Activated CD4-positive, alpha-beta T cell treated with anti-CD3 and anti-CD28 coated beads, Interleukin-2, amount 10 ng/mL, durations not matched to agents 7 days and 5 days (primary cell): ENCODE results near the gene RYR1. TPM values are rescaled to one million over a fixed set of nuclear protein-coding genes. Genes with fewer than 3 reads are reported as not detected.
A peak's percentile ranks its signal among the peaks of the same experiment; 100 is the strongest.

Experiments
- CTCF ChIA-PET: fragments of 350-600 bp; sonication (Branson Sonifier 250); formaldehyde crosslinking; loops from one replicate; lab custom pipeline; 2021; ENCODE audit warnings: antibody characterized with exemption; lab: Charles Lee
- POLR2A ChIA-PET: fragments of 350-600 bp; sonication (Branson Sonifier 250); formaldehyde crosslinking; loops from one replicate; lab custom pipeline; 2021; ENCODE audit warnings: antibody characterized with exemption; lab: Charles Lee
- DNase-seq: peaks from one replicate; pipeline ENCODE4 v3.0.0-alpha.2; 2020
- H3K27ac Mint-ChIP-seq: one replicate; pipeline ENCODE4 v1.8.0; 2021; ENCODE audit warnings: mild to moderate bottlenecking, moderate library complexity, mixed read lengths
- H3K27me3 Mint-ChIP-seq: one replicate; pipeline ENCODE4 v1.8.0; 2021; ENCODE audit warnings: mixed read lengths
- H3K36me3 Mint-ChIP-seq: one replicate; pipeline ENCODE4 v1.8.0; 2021; ENCODE audit warnings: low read depth, mixed read lengths
- H3K4me1 Mint-ChIP-seq: one replicate; pipeline ENCODE4 v1.8.0; 2021; ENCODE audit warnings: mixed read lengths
- H3K4me3 Mint-ChIP-seq: one replicate; pipeline ENCODE4 v1.8.0; 2021; ENCODE audit warnings: mild to moderate bottlenecking, moderate library complexity, mixed read lengths
- H3K9me3 Mint-ChIP-seq: one replicate; pipeline ENCODE4 v1.8.0; 2021; ENCODE audit warnings: mixed read lengths
- total RNA-seq, 2 experiments: library from RNA; stranded (reverse); gene quantifications; one replicate each; pipeline ENCODE4 v1.2.3, GENCODE V29; 2021

RYR1 gene
- total RNA-seq, 2 experiments from 2014 or later, result 0.79 to 1.0 TPM

DNA sequence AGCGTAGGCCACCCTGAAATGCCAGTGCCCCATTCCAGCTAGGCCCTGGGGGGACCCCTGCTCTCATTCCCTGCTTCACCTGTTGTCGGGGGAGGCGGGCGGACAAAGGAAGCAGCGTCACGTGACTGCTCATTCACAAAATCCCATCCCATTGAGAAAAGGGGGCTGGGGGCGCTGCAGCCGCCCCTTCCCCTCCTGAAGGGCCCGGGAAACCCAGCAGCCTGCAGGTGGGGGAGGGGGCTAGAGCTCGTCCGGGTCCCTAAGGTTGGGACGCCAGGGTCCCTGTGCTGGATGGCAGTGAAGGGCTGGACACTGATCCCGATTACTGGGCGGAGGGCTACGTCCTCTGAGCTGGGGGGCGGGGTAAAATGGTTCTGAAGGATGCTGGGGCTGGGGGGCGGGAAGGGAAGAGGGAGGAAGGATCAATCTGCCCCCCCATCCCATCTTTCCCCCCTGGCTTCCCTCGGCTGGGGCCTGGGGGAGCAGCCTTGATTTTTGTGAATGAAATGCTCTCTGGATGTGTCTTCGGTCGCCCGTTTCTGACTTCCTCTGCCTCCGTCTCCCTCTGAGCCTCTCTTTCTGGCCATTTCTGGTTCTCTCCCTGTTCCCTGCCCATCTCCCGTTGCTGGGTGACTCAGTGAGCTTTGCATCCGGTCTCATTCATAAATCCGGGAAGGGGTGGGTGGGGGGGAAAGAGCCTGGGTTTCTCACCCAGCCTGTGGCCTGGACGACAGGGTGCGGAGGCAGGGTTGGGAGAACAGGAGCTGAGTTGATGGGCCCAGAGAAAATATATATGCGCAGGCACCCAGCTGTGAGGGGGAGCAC is 44.2 kb upstream of the RYR1 start:
- no peak for DNase-seq
- Mint-ChIP-seq H3K4me3 (no peak overlapping the region), H3K27me3 (peaks cover 40% of the 10 kb centered on the region), H3K36me3 (peaks cover 3% of the 10 kb centered on the region), H3K4me1 (peaks cover 18% of the 10 kb centered on the region), H3K9me3 (no peaks in the 10 kb centered on the region), H3K27ac (no peak overlapping the region)
- ChIA-PET POLR2A (no interaction called here), CTCF (interaction anchor here (1.1 to 5.6 kb wide), 3 partner anchors 14 to 541 kb away, joined by 3 to 40 read pairs (median 27); partner anchors contain the start of genes FAM98C, MRPS12 and SARS2)

GRCh38 chr19:38389957-38390924 is 43.2 kb upstream of the RYR1 start:
- CTCF ChIA-PET, result interaction anchor here (1.1 to 5.6 kb wide), 2 partner anchors 13 to 541 kb away, joined by 3 to 40 read pairs; partner anchors contain the start of genes FAM98C, MRPS12 and SARS2
- Mint-ChIP-seq H3K4me3 (no peak overlapping the region), H3K9me3 (no peaks in the 10 kb centered on the region), H3K4me1 (peaks cover 24% of the 10 kb centered on the region), H3K36me3 (peaks cover 3% of the 10 kb centered on the region), H3K27ac (no peak overlapping the region), H3K27me3 (peaks cover 42% of the 10 kb centered on the region)
- POLR2A ChIA-PET, result interaction anchor here (0.5 kb wide), 1 partner anchor 367 kb away, joined by 3 read pairs; no protein-coding TSS in a partner anchor
- no peak for DNase-seq

DNA sequence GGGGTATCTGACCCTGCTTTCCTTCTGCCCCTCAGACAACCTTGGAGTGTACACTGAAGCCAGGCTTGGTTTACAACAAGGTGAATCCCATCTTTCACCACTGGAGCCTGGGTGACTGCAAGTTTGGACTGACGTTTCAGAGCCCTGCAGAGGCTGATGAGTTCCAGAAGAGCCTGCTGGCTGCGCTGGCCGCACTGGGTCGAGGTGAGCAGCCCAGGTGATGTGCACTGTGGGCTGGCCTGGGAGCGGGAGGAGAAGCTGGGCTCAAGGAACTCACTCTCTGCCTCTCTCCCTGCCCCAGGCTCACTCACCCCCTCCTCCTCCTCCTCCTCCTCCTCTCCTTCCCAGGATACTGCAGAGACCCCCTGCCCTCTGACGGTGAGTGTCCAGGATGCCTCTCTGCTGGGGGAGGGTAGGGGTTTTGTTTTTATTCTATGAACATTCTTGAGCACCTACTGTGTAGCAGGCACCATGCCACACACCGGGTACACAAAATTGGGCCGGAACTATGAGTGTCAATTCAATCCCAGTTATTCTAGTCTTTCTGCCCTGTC is 41.5 kb upstream of the RYR1 start:
- Mint-ChIP-seq H3K36me3 (peaks cover 3% of the 10 kb centered on the region), H3K27ac (no peak overlapping the region), H3K4me1 (peaks cover 33% of the 10 kb centered on the region), H3K4me3 (no peak overlapping the region), H3K27me3 (peaks cover 42% of the 10 kb centered on the region), H3K9me3 (no peaks in the 10 kb centered on the region)
- ChIA-PET POLR2A (no interaction called here), CTCF (interaction anchor here (5.6 kb wide), 1 partner anchor 11 kb away, joined by 40 read pairs; the partner anchor contains the start of gene FAM98C)
- no peak for DNase-seq

- H3K9me3 Mint-ChIP-seq, result no peaks in the 10 kb centered on the region
- H3K4me3 Mint-ChIP-seq, result no peak overlapping the region
- POLR2A ChIA-PET, result no interaction called here
- H3K4me1 Mint-ChIP-seq, result peaks cover 28% of the 10 kb centered on the region
- no peaks in the 10 kb centered on the region for H3K36me3 Mint-ChIP-seq
- H3K27ac Mint-ChIP-seq, result no peak overlapping the region
- H3K27me3 Mint-ChIP-seq, result peaks cover 37% of the 10 kb centered on the region
- no peak for DNase-seq
- CTCF ChIA-PET, result interaction anchor here (5.6 kb wide), 1 partner anchor 10 kb away, joined by 40 read pairs; the partner anchor contains the start of gene FAM98C
Measured at GRCh38 chr19:38392707-38393308, 40.7 kb upstream of the RYR1 start.

DNA sequence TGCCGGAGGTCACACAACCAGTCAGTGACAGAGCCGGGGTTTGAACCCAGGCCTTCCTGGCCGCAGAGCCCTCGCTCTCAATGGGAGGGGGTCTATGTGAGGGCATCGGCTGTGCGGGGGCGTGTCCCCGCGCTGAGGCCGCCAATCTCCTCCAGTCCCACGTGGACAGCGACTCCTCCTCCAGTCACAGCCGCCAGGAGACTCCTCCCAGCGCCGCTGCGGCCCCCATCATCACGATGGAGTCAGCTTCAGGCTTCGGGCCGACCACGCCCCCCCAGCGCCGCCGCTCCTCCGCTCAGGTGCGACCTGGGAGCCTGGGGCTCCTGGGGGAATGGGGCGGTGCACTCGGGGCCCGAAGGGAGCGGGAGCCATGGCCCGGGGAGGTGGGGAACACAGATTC is 39.0 kb upstream of the RYR1 start:
- no peaks in the 10 kb centered on the region for H3K9me3 Mint-ChIP-seq
- H3K4me3 Mint-ChIP-seq, result peak overlapping the region; percentile 69
- peak overlapping the region; percentile 83 for H3K27ac Mint-ChIP-seq
- ChIA-PET POLR2A (interaction anchor here (0.6 kb wide), 2 partner anchors 8 to 36 kb away, joined by 3 to 4 read pairs; partner anchors contain the start of gene FAM98C), CTCF (interaction anchor here (1.0 to 5.6 kb wide), 4 partner anchors 9 to 537 kb away, joined by 3 to 40 read pairs (median 3); partner anchors contain the start of gene FAM98C)
- no peaks in the 10 kb centered on the region for H3K36me3 Mint-ChIP-seq
- peaks cover 20% of the 10 kb centered on the region for H3K4me1 Mint-ChIP-seq
- DNase-seq, result peak; percentile 71
- peaks cover 28% of the 10 kb centered on the region for H3K27me3 Mint-ChIP-seq

DNA sequence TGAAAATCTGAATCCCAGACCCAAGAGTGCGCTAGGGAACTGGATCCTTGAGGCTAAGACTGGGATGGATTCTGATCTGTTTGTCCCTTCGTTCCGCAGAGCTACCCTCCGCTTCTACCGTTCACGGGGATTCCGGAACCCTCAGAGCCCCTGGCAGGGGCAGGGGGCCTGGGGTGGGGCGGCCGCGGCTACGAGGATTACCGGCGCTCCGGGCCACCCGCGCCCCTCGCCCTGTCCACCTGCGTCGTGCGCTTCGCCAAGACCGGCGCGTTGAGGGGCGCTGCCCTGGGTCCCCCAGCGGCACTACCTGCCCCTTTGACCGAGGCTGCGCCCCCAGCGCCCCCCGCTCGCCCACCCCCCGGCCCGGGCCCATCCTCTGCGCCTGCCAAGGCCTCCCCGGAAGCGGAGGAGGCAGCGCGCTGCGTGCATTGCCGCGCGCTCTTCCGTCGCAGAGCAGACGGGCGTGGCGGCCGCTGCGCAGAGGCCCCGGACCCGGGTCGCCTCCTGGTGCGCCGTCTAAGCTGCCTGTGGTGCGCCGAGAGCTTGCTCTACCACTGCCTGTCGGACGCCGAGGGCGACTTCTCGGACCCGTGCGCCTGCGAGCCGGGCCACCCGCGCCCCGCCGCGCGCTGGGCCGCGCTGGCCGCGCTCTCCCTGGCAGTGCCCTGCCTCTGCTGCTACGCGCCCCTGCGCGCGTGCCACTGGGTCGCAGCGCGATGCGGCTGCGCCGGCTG is 37.9 kb upstream of the RYR1 start:
- CTCF ChIA-PET, result interaction anchor here (0.9 to 1.4 kb wide), 3 partner anchors 11 to 536 kb away, joined by 3 read pairs; partner anchors contain the start of genes MRPS12 and SARS2
- no peaks in the 10 kb centered on the region for H3K36me3 Mint-ChIP-seq
- H3K27me3 Mint-ChIP-seq, result peaks cover 23% of the 10 kb centered on the region

GRCh38 chr19:38399081-38399480 is 34.4 kb upstream of the RYR1 start:
- no peak for DNase-seq
- CTCF ChIA-PET, result no interaction called here
- H3K4me3 Mint-ChIP-seq, result no peak overlapping the region
- H3K27me3 Mint-ChIP-seq, result peaks cover 2% of the 10 kb centered on the region
- H3K4me1 Mint-ChIP-seq, result peaks cover 30% of the 10 kb centered on the region
- H3K9me3 Mint-ChIP-seq, result no peaks in the 10 kb centered on the region
- H3K27ac Mint-ChIP-seq, result no peak overlapping the region
- POLR2A ChIA-PET, result no interaction called here
- H3K36me3 Mint-ChIP-seq, result no peaks in the 10 kb centered on the region

More for the DNA sequence above, 37.9 kb upstream of the RYR1 start:
- POLR2A ChIA-PET, result interaction anchor here (0.6 to 1.2 kb wide), 2 partner anchors 21 to 456 kb away, joined by 3 to 4 read pairs; partner anchors contain the start of gene PSMD8
- peak overlapping the region; percentile 69 for H3K4me3 Mint-ChIP-seq
- peak; percentile 48 for DNase-seq
- peaks cover 19% of the 10 kb centered on the region for H3K4me1 Mint-ChIP-seq
- no peaks in the 10 kb centered on the region for H3K9me3 Mint-ChIP-seq
- H3K27ac Mint-ChIP-seq, result peak overlapping the region; percentile 83

- Mint-ChIP-seq H3K9me3 (no peaks in the 10 kb centered on the region), H3K36me3 (no peaks in the 10 kb centered on the region), H3K27ac (no peak overlapping the region), H3K4me3 (no peak overlapping the region), H3K4me1 (peaks cover 31% of the 10 kb centered on the region), H3K27me3 (peaks cover 2% of the 10 kb centered on the region)
- POLR2A ChIA-PET, result no interaction called here
- no peak for DNase-seq
- CTCF ChIA-PET, result interaction anchor here (0.7 to 1.5 kb wide), 3 partner anchors 68 to 236 kb away, joined by 3 to 5 read pairs (median 3); no protein-coding TSS in a partner anchor
Measured at GRCh38 chr19:38399537-38399936, 34.0 kb upstream of the RYR1 start.

GRCh38 chr19:38400361-38400760 is 33.1 kb upstream of the RYR1 start:
- H3K36me3 Mint-ChIP-seq, result peaks cover 6% of the 10 kb centered on the region
- POLR2A ChIA-PET, result no interaction called here
- H3K4me3 Mint-ChIP-seq, result no peak overlapping the region
- no peaks in the 10 kb centered on the region for H3K27me3 Mint-ChIP-seq
- H3K9me3 Mint-ChIP-seq, result no peaks in the 10 kb centered on the region
- peak overlapping the region; percentile 54 for H3K27ac Mint-ChIP-seq
- CTCF ChIA-PET, result interaction anchor here (0.7 to 1.5 kb wide), 2 partner anchors 67 to 235 kb away, joined by 3 to 5 read pairs; no protein-coding TSS in a partner anchor
- peaks cover 33% of the 10 kb centered on the region for H3K4me1 Mint-ChIP-seq
- no peak for DNase-seq

DNA sequence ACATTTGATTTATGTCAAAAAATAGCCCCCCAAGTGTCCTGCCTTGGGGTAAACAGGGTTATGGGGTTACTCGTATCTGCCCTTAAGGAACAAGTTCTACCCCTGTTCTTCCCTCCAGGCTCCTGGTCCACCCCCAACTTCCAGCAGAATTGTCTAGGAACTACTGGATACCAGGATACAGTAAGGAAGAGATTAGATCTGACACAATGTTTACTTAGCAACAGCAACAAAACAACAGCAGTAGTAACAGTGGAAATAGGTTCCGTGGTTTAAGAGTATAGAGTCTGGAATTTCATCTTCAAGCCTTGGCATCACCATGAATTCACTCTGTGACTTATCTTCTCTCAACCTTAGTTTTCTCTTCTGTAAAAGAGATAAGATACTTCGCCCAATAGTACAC is 32.3 kb upstream of the RYR1 start:
- Mint-ChIP-seq H3K27ac (no peak overlapping the region), H3K27me3 (no peaks in the 10 kb centered on the region), H3K4me3 (no peak overlapping the region), H3K4me1 (peaks cover 35% of the 10 kb centered on the region), H3K36me3 (peaks cover 8% of the 10 kb centered on the region), H3K9me3 (no peaks in the 10 kb centered on the region)
- DNase-seq, result no peak
- ChIA-PET POLR2A (no interaction called here), CTCF (interaction anchor here (1.5 to 2.6 kb wide), 2 partner anchors 234 to 529 kb away, joined by 5 to 20 read pairs; partner anchors contain the start of genes MRPS12 and SARS2)

- Mint-ChIP-seq H3K9me3 (no peaks in the 10 kb centered on the region), H3K36me3 (peaks cover 12% of the 10 kb centered on the region), H3K4me1 (peaks cover 27% of the 10 kb centered on the region), H3K4me3 (peak overlapping the region; percentile 88), H3K27me3 (no peaks in the 10 kb centered on the region), H3K27ac (peak overlapping the region; percentile 96)
- DNase-seq, result no peak
- POLR2A ChIA-PET, result interaction anchor here (0.6 to 1.1 kb wide), 5 partner anchors 8 to 439 kb away, joined by 3 to 5 read pairs (median 3); partner anchors contain the start of gene EIF3K
- CTCF ChIA-PET, result interaction anchor here (0.6 to 5.2 kb wide), 56 partner anchors 10 to 1710 kb away, joined by 3 to 66 read pairs (median 4); partner anchors contain the start of genes ACTN4, ECH1, EIF3K and GGN
Measured at GRCh38 chr19:38402623-38402966, 30.9 kb upstream of the RYR1 start.
